Measurements from ENCODE around the gene C11orf54.
"Not testable (repeated sequence)": the region's sequence is repeated elsewhere in the genome, so short reads cannot be mapped to it uniquely, and the experiment has no call there.

Gene C11orf54

GRCh38 chr11:93756748-93757147 is 15.3 kb downstream of the C11orf54 start:
- Histone ChIP-seq H3K9me3 (ENCODE audit: control insufficient read depth, insufficient read depth, low read length) (no peaks in the 10 kb centered on the region), H3K27me3 (ENCODE audit: control insufficient read depth, insufficient read depth, low read length) (no peaks in the 10 kb centered on the region), H3K4me1 (ENCODE audit: control insufficient read depth, insufficient read depth, low read length) (no peaks in the 10 kb centered on the region), H3K4me3 (ENCODE audit: low read depth, low read length) (no peak overlapping the region), H3K36me3 (ENCODE audit: control insufficient read depth, insufficient read depth, low read length) (peaks cover 16% of the 10 kb centered on the region), H3K9ac (ENCODE audit: low read depth, low read length) (no peak overlapping the region)

DNA sequence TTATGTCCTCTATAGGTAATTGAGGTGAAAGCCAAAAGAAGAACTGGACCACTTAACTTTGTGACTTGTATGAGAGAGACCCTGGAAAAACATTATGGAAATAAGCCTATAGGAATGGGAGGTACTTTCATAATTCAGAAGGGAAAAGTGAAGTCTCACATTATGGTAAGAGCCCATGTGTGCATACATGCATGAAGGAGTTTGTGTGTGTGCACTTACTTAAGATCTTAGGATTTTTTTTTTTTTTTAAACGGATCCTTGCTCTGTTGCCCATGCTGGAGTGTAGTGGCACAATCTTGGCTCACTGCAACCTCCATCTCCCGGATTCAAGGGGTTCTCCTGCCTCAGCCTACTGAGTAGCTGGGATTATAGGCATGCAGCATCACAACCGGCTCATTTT is 15.8 kb downstream of the C11orf54 start:
- no peaks in the 10 kb centered on the region for H3K4me1 ChIP-seq (ENCODE audit: control insufficient read depth, insufficient read depth, low read length)
- H3K27me3 ChIP-seq (ENCODE audit: control insufficient read depth, insufficient read depth, low read length): no peaks in the 10 kb centered on the region
- H3K9me3 ChIP-seq (ENCODE audit: control insufficient read depth, insufficient read depth, low read length): no peaks in the 10 kb centered on the region
- no peak overlapping the region for H3K4me3 ChIP-seq (ENCODE audit: low read depth, low read length)
- peaks cover 18% of the 10 kb centered on the region for H3K36me3 ChIP-seq (ENCODE audit: control insufficient read depth, insufficient read depth, low read length)
- H3K9ac ChIP-seq (ENCODE audit: low read depth, low read length): no peak overlapping the region

- H3K27me3 ChIP-seq (ENCODE audit: control insufficient read depth, insufficient read depth, low read length): no peaks in the 10 kb centered on the region
- no peak overlapping the region for H3K4me3 ChIP-seq (ENCODE audit: low read depth, low read length)
- H3K4me1 ChIP-seq (ENCODE audit: control insufficient read depth, insufficient read depth, low read length): no peaks in the 10 kb centered on the region
- no peaks in the 10 kb centered on the region for H3K9me3 ChIP-seq (ENCODE audit: control insufficient read depth, insufficient read depth, low read length)
- peaks cover 20% of the 10 kb centered on the region for H3K36me3 ChIP-seq (ENCODE audit: control insufficient read depth, insufficient read depth, low read length)
- no peak overlapping the region for H3K9ac ChIP-seq (ENCODE audit: low read depth, low read length)
These were observed 16.7 kb downstream of the C11orf54 start for GRCh38 chr11:93757924-93758865.

GRCh38 chr11:93759123-93759522 is 17.7 kb downstream of the C11orf54 start:
- H3K36me3 ChIP-seq (ENCODE audit: control insufficient read depth, insufficient read depth, low read length): peaks cover 20% of the 10 kb centered on the region
- not testable (repeated sequence) for H3K4me1 ChIP-seq (ENCODE audit: control insufficient read depth, insufficient read depth, low read length); H3K9ac ChIP-seq (ENCODE audit: low read depth, low read length); H3K27me3 ChIP-seq (ENCODE audit: control insufficient read depth, insufficient read depth, low read length); H3K4me3 ChIP-seq (ENCODE audit: low read depth, low read length); H3K9me3 ChIP-seq (ENCODE audit: control insufficient read depth, insufficient read depth, low read length)

DNA sequence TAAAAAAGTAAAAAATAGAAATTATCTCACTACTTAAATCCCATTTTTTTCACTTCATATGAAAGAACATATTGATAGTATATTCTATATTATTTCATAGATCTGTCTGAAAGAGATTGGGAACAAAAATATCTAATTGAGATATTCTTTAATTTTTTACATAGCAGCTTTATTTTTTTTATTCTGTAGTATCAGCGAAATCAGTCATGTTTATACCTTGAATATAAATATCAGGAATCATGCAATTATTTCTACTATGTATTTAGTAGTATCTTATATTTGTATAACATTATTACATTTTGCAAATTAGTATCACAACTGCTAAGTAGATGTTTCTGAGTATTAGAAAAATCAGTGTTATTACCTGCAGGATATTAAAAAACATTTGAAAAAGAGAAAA is 20.4 kb downstream of the C11orf54 start:
- H3K4me3 ChIP-seq (ENCODE audit: low read depth, low read length): no peak overlapping the region
- no peaks in the 10 kb centered on the region for H3K9me3 ChIP-seq (ENCODE audit: control insufficient read depth, insufficient read depth, low read length)
- H3K9ac ChIP-seq (ENCODE audit: low read depth, low read length): no peak overlapping the region
- no peaks in the 10 kb centered on the region for H3K27me3 ChIP-seq (ENCODE audit: control insufficient read depth, insufficient read depth, low read length)
- peaks cover 14% of the 10 kb centered on the region for H3K36me3 ChIP-seq (ENCODE audit: control insufficient read depth, insufficient read depth, low read length)
- H3K4me1 ChIP-seq (ENCODE audit: control insufficient read depth, insufficient read depth, low read length): no peaks in the 10 kb centered on the region

- Histone ChIP-seq H3K4me1 (ENCODE audit: control insufficient read depth, insufficient read depth, low read length) (no peaks in the 10 kb centered on the region), H3K9ac (ENCODE audit: low read depth, low read length) (no peak overlapping the region), H3K27me3 (ENCODE audit: control insufficient read depth, insufficient read depth, low read length) (no peaks in the 10 kb centered on the region), H3K4me3 (ENCODE audit: low read depth, low read length) (no peak overlapping the region), H3K36me3 (ENCODE audit: control insufficient read depth, insufficient read depth, low read length) (peaks cover 4% of the 10 kb centered on the region), H3K9me3 (ENCODE audit: control insufficient read depth, insufficient read depth, low read length) (no peaks in the 10 kb centered on the region)
These were observed 24.1 kb downstream of the C11orf54 start for GRCh38 chr11:93765551-93765950.

- Histone ChIP-seq H3K9ac (ENCODE audit: low read depth, low read length) (no peak overlapping the region), H3K36me3 (ENCODE audit: control insufficient read depth, insufficient read depth, low read length) (peaks cover 4% of the 10 kb centered on the region), H3K4me3 (ENCODE audit: low read depth, low read length) (no peak overlapping the region), H3K9me3 (ENCODE audit: control insufficient read depth, insufficient read depth, low read length) (no peaks in the 10 kb centered on the region), H3K4me1 (ENCODE audit: control insufficient read depth, insufficient read depth, low read length) (no peaks in the 10 kb centered on the region), H3K27me3 (ENCODE audit: control insufficient read depth, insufficient read depth, low read length) (no peaks in the 10 kb centered on the region)
These were observed 25.0 kb downstream of the C11orf54 start for GRCh38 chr11:93766504-93766903.

GRCh38 chr11:93767018-93767417 is 25.5 kb downstream of the C11orf54 start:
- Histone ChIP-seq H3K4me3 (ENCODE audit: low read depth, low read length) (no peak overlapping the region), H3K36me3 (ENCODE audit: control insufficient read depth, insufficient read depth, low read length) (peaks cover 4% of the 10 kb centered on the region)

GRCh38 chr11:93770160-93770559 is 28.7 kb downstream of the C11orf54 start:
- Histone ChIP-seq H3K4me1 (ENCODE audit: control insufficient read depth, insufficient read depth, low read length) (no peaks in the 10 kb centered on the region), H3K27me3 (ENCODE audit: control insufficient read depth, insufficient read depth, low read length) (no peaks in the 10 kb centered on the region), H3K4me3 (ENCODE audit: low read depth, low read length) (no peak overlapping the region), H3K9me3 (ENCODE audit: control insufficient read depth, insufficient read depth, low read length) (no peaks in the 10 kb centered on the region), H3K36me3 (ENCODE audit: control insufficient read depth, insufficient read depth, low read length) (no peaks in the 10 kb centered on the region), H3K9ac (ENCODE audit: low read depth, low read length) (no peak overlapping the region)

More at GRCh38 chr11:93767018-93767417, 25.5 kb downstream of the C11orf54 start:
- no peak overlapping the region for H3K9ac ChIP-seq (ENCODE audit: low read depth, low read length)
- H3K9me3 ChIP-seq (ENCODE audit: control insufficient read depth, insufficient read depth, low read length): no peaks in the 10 kb centered on the region
- no peaks in the 10 kb centered on the region for H3K4me1 ChIP-seq (ENCODE audit: control insufficient read depth, insufficient read depth, low read length)
- no peaks in the 10 kb centered on the region for H3K27me3 ChIP-seq (ENCODE audit: control insufficient read depth, insufficient read depth, low read length)

- H3K4me1 ChIP-seq (ENCODE audit: control insufficient read depth, insufficient read depth, low read length): no peaks in the 10 kb centered on the region
- H3K9ac ChIP-seq (ENCODE audit: low read depth, low read length): no peak overlapping the region
- no peaks in the 10 kb centered on the region for H3K27me3 ChIP-seq (ENCODE audit: control insufficient read depth, insufficient read depth, low read length)
- no peaks in the 10 kb centered on the region for H3K36me3 ChIP-seq (ENCODE audit: control insufficient read depth, insufficient read depth, low read length)
- H3K9me3 ChIP-seq (ENCODE audit: control insufficient read depth, insufficient read depth, low read length): no peaks in the 10 kb centered on the region
- H3K4me3 ChIP-seq (ENCODE audit: low read depth, low read length): no peak overlapping the region
These were observed 30.7 kb downstream of the C11orf54 start for GRCh38 chr11:93772123-93772522.

DNA sequence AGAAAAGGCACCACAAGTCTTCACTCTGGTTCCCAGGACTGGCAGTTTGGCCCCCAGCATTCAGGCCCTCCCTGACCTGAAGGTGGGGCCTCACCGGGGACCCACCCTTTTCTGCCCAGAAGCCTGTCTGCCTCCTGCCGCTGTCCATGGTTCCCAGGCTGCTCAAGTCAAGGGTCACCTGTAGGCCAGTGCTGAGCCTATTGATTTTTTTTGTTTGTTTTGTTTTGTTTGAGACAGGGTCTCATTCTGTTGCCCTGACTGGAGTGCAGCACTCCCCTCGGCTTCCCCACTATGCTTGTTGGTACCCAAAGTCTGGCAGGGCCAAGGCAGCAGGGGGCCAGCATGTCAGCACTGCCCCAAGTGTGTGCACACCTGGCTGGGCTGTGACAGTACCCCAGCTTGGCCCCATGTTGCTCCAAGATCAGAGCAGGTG is 31.6 kb downstream of the C11orf54 start:
- Histone ChIP-seq H3K9me3 (ENCODE audit: control insufficient read depth, insufficient read depth, low read length) (no peaks in the 10 kb centered on the region), H3K4me3 (ENCODE audit: low read depth, low read length) (no peak overlapping the region), H3K9ac (ENCODE audit: low read depth, low read length) (no peak overlapping the region), H3K36me3 (ENCODE audit: control insufficient read depth, insufficient read depth, low read length) (no peaks in the 10 kb centered on the region), H3K4me1 (ENCODE audit: control insufficient read depth, insufficient read depth, low read length) (no peaks in the 10 kb centered on the region), H3K27me3 (ENCODE audit: control insufficient read depth, insufficient read depth, low read length) (no peaks in the 10 kb centered on the region)

GRCh38 chr11:93773601-93774200 is 32.2 kb downstream of the C11orf54 start:
- Histone ChIP-seq H3K4me1 (ENCODE audit: control insufficient read depth, insufficient read depth, low read length) (no peaks in the 10 kb centered on the region), H3K4me3 (ENCODE audit: low read depth, low read length) (no peak overlapping the region), H3K27me3 (ENCODE audit: control insufficient read depth, insufficient read depth, low read length) (no peaks in the 10 kb centered on the region), H3K9me3 (ENCODE audit: control insufficient read depth, insufficient read depth, low read length) (no peaks in the 10 kb centered on the region), H3K9ac (ENCODE audit: low read depth, low read length) (no peak overlapping the region), H3K36me3 (ENCODE audit: control insufficient read depth, insufficient read depth, low read length) (no peaks in the 10 kb centered on the region)

All from iPS-15b (cell line).